Measurements from ENCODE around the gene SLAMF7. TPM values are rescaled to one million over a fixed set of nuclear protein-coding genes. Genes with fewer than 3 reads are reported as not detected.

The SLAMF7 gene
- total RNA-seq, 1 experiment from 2014 or later = 2.6 TPM

DNA sequence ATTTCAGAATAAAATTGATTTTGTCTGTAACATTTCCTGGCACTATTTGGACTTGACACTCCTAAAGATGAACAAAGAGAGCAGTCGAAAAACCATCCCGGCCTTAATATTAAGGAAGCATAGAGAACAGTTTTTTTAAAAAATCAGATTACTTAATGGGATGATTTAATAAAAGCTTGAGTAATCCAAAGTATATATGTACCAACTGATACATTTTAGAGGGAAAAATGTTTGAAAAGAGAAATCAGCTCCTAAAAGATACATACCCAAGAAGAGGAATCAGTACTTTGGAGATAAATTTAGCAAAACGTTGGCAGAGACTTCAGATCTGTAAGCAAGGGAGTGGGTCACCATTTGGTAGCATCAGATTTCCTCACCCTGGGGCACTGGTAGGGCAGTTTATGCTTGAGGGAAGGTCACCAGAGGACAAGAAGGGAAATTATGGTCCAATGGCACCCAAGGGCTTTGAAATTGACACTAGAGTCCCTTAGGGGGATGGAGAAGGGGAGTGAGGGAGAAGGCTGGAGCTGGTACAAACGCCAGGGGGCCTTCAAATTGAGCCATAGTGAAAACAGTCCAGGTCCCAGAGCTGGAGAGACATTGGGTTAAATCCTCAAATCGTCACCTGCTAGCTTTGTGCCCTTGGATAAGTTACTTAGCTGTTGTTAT, 5.9 kb downstream of the SLAMF7 start:
- H3K27me3 Mint-ChIP-seq (ENCODE audit: unreplicated experiment) = peaks cover under 1% of the 10 kb centered on the region
- intact Hi-C loops (cut with micrococcal nuclease; ENCODE audit: unreplicated experiment) = no loop called here
- no peak overlapping the region for H3K4me3 Mint-ChIP-seq (ENCODE audit: low read depth, unreplicated experiment)
- no peak overlapping the region for H3K27ac Mint-ChIP-seq (ENCODE audit: unreplicated experiment)
- H3K36me3 Mint-ChIP-seq (ENCODE audit: insufficient read depth, unreplicated experiment) = peaks cover 8% of the 10 kb centered on the region
- H3K4me1 Mint-ChIP-seq (ENCODE audit: low read depth, unreplicated experiment) = peaks cover 29% of the 10 kb centered on the region
- CTCF ChIA-PET = no interaction called here
- H3K9me3 Mint-ChIP-seq (ENCODE audit: low read depth, unreplicated experiment) = no peaks in the 10 kb centered on the region
- TF ChIP-seq, protein P1, sequence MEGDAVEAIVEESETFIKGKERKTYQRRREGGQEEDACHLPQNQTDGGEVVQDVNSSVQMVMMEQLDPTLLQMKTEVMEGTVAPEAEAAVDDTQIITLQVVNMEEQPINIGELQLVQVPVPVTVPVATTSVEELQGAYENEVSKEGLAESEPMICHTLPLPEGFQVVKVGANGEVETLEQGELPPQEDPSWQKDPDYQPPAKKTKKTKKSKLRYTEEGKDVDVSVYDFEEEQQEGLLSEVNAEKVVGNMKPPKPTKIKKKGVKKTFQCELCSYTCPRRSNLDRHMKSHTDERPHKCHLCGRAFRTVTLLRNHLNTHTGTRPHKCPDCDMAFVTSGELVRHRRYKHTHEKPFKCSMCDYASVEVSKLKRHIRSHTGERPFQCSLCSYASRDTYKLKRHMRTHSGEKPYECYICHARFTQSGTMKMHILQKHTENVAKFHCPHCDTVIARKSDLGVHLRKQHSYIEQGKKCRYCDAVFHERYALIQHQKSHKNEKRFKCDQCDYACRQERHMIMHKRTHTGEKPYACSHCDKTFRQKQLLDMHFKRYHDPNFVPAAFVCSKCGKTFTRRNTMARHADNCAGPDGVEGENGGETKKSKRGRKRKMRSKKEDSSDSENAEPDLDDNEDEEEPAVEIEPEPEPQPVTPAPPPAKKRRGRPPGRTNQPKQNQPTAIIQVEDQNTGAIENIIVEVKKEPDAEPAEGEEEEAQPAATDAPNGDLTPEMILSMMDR (IDR thresholded peaks at IDR 0.05; ENCODE audit: unreplicated experiment) = no peak
- no TSS peak for BruUV-seq (replicated peaks)
- DNase-seq = no peak

GRCh38 chr1:160745551-160745950, 6.5 kb downstream of the SLAMF7 start:
- Mint-ChIP-seq H3K27ac (ENCODE audit: unreplicated experiment) (no peak overlapping the region), H3K4me1 (ENCODE audit: low read depth, unreplicated experiment) (peaks cover 29% of the 10 kb centered on the region), H3K9me3 (ENCODE audit: low read depth, unreplicated experiment) (no peaks in the 10 kb centered on the region), H3K36me3 (ENCODE audit: insufficient read depth, unreplicated experiment) (peaks cover 8% of the 10 kb centered on the region), H3K4me3 (ENCODE audit: low read depth, unreplicated experiment) (no peak overlapping the region), H3K27me3 (ENCODE audit: unreplicated experiment) (peaks cover 6% of the 10 kb centered on the region)
- TF ChIP-seq, protein P1 (IDR thresholded peaks at IDR 0.05; ENCODE audit: unreplicated experiment) = no peak
- no TSS peak for BruUV-seq (replicated peaks)
- no peak for DNase-seq
- CTCF ChIA-PET = no interaction called here
- intact Hi-C loops (cut with micrococcal nuclease; ENCODE audit: unreplicated experiment) = no loop called here

DNA sequence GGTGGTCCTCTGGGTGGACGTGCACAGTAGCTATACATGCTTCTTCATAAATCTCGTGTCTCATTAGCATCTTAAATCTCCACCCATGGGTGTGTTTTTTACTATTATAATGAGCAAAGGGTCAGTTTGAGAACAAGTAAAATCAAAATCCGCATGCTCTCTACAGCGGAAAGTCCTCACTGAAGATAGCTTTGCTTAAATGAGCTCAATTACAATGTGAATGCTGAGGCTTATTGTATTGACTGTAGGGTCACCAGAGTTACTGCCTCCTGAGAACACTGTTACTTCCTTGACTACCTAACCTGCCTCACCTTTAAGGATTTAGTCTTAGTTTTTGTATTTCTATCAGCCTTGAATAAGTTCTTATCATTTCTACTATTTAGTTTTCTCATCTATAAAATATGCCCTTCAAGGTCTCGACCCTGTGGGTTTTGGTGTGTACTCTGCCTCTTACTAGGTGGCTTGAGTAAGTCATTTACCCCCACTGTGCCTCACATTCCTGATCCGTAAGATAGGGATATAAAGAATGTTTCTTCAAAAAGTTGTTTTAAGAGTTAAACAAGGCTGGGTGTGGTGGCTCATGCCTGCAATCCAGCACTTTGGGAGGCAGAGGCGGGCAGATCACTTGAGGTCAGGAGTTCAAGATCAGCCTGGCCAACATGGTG, 7.9 kb downstream of the SLAMF7 start:
- peaks cover 29% of the 10 kb centered on the region for H3K4me1 Mint-ChIP-seq (ENCODE audit: low read depth, unreplicated experiment)
- H3K4me3 Mint-ChIP-seq (ENCODE audit: low read depth, unreplicated experiment) = no peak overlapping the region
- H3K27ac Mint-ChIP-seq (ENCODE audit: unreplicated experiment) = no peak overlapping the region
- CTCF ChIA-PET = interaction anchor here (0.7 to 1.2 kb wide), 2 partner anchors 34 to 207 kb away, joined by 3 read pairs; no protein-coding TSS in a partner anchor
- peaks cover 20% of the 10 kb centered on the region for H3K27me3 Mint-ChIP-seq (ENCODE audit: unreplicated experiment)
- intact Hi-C loops (cut with micrococcal nuclease; ENCODE audit: unreplicated experiment) = no loop called here
- TF ChIP-seq, protein P1 (IDR thresholded peaks at IDR 0.05; ENCODE audit: unreplicated experiment) = no peak
- no peaks in the 10 kb centered on the region for H3K9me3 Mint-ChIP-seq (ENCODE audit: low read depth, unreplicated experiment)
- BruUV-seq (replicated peaks) = no TSS peak
- H3K36me3 Mint-ChIP-seq (ENCODE audit: insufficient read depth, unreplicated experiment) = peaks cover 8% of the 10 kb centered on the region
- DNase-seq = peak; percentile 16

GRCh38 chr1:160747717-160748116, 8.7 kb downstream of the SLAMF7 start:
- intact Hi-C loops (cut with micrococcal nuclease; ENCODE audit: unreplicated experiment) = no loop called here
- no peak overlapping the region for H3K27ac Mint-ChIP-seq (ENCODE audit: unreplicated experiment)
- no TSS peak for BruUV-seq (replicated peaks)
- CTCF ChIA-PET = interaction anchor here (0.7 to 1.5 kb wide), 2 partner anchors 21 to 34 kb away, joined by 3 to 8 read pairs; no protein-coding TSS in a partner anchor
- peaks cover 28% of the 10 kb centered on the region for H3K27me3 Mint-ChIP-seq (ENCODE audit: unreplicated experiment)
- H3K9me3 Mint-ChIP-seq (ENCODE audit: low read depth, unreplicated experiment) = no peaks in the 10 kb centered on the region
- no peak overlapping the region for H3K4me3 Mint-ChIP-seq (ENCODE audit: low read depth, unreplicated experiment)
- no peak for DNase-seq
- H3K4me1 Mint-ChIP-seq (ENCODE audit: low read depth, unreplicated experiment) = peaks cover 29% of the 10 kb centered on the region
- TF ChIP-seq, protein P1 (IDR thresholded peaks at IDR 0.05; ENCODE audit: unreplicated experiment) = no peak
- H3K36me3 Mint-ChIP-seq (ENCODE audit: insufficient read depth, unreplicated experiment) = peaks cover 8% of the 10 kb centered on the region
